NOMO-1 (cell line): ENCODE measurements around the gene PIP5K1B.
"Not testable (repeated sequence)": the region's sequence is repeated elsewhere in the genome, so short reads cannot be mapped to it uniquely, and the experiment has no call there.

ENCODE experiments used
- DNase-seq, 2 experiments: peaks; one replicate each; lab custom pipeline; 2025; ENCODE audit not compliant: unreplicated experiment in 2 of 2; lab: John Stamatoyannopoulos, UW

Gene PIP5K1B

DNA sequence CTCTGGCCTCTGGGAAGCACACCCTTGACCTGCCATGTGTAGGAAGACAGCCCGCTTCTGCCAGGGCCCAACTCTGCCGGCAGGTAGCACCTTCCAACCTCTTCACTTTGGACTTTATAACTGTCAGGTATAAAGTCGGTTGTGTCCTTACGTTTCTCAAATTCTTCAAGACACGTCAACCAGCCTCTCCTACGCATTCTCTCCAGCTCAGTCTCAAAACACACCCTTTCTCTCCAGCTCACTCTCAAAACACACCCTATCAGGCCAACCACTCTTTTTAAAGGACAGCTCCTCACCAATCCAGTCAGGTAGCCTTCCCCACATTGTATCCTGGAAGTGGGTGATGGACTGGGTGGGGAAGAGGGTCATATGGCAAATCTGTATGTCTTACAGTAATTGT is 344.1 kb downstream of the PIP5K1B start:
- DNase-seq = no peak

DNA sequence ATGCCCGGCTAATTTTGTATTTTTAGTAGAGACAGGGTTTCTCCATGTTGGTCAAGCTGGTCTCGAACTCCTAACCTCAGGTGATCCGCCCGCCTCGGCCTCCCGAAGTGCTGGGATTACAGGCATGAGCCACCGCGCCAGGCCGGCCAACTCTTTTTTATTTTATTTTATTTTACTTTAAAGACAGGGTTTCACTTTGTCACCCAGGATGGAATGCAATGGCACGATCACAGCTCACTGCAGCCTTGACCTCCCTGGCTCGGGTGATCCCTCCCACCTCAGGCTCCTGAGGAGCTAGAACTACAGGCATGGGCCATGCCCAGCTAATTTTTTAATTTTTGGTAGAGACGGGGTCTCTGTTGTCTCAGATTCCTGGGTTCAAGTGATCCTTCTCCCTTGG is 345.9 kb downstream of the PIP5K1B start:
- DNase-seq = not testable (repeated sequence)

DNA sequence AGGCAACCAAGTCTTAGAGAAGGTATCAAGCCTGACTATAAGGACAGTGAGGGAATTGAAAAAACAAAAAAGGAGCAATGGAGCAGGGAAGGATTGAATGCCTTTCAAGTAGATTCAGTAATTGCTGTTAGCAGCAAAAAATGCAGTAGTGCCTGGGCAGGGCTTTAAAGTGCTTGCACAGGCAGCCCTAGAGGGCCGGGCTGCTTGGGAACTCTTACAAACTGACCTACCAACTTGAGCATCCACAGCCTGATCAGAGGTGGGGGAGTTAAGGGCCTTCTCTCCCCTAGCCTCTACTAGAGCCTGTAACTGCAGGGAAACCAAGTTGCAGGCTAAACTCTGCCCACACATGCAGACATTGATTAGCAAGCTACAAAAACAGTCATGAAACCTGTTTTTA is 349.9 kb downstream of the PIP5K1B start:
- DNase-seq = no peak

DNA sequence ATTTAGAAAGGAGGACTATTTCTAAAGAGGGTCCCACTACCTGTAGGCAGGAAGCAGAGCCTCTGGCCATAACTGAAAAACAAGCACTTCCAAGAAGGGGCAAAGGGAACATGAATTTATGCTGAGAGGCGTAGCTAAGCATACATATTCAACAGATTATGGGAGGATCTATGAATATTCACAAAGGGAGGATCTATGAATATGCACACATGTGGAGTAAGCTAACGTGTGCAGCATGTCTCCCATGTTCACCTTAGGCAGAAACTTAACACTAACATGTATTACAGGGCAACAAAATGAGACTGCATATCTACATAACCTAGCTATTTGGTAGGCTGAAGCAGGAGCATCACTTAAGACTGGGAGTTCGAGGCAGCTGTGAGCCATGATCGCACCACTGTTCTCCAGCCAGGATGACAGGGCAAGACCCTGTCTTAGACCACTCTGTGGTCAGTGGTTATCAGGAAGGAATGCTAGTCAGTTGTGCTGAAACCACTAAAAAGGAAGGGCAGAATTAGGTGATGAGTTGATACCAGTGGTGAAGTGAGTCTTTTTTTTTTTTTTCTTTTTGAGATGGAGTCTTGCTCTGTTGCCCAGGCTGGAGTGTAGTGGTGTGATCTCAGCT is 351.3 kb downstream of the PIP5K1B start:
- no peak for DNase-seq

DNA sequence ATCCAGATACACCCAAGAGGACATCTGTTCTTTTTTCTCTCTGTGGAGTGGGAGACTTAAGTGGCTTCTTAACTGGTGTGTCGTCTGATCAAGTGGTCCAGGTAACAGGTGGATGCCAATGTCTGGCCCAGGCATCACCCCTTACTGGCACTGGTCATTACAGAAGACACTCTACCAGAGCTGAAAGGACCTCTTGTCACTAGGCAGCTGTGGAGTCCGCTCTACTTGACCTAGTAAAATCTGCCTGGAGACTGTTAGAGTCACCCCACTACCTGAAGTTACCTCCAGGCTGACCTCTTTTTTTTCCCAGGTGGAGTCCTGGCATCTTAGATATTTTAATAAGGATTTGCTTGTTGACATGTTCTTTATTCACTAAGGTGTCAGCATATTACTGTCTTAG is 353.1 kb downstream of the PIP5K1B start:
- no peak for DNase-seq
